ENCODE data around the gene NKRF. TPM values are rescaled to one million over a fixed set of nuclear protein-coding genes. Genes with fewer than 3 reads are reported as not detected.

Gene NKRF
- total RNA-seq, 4 donors from 2014 or later, result 5.1 to 8.3 (median 6.2) TPM

DNA sequence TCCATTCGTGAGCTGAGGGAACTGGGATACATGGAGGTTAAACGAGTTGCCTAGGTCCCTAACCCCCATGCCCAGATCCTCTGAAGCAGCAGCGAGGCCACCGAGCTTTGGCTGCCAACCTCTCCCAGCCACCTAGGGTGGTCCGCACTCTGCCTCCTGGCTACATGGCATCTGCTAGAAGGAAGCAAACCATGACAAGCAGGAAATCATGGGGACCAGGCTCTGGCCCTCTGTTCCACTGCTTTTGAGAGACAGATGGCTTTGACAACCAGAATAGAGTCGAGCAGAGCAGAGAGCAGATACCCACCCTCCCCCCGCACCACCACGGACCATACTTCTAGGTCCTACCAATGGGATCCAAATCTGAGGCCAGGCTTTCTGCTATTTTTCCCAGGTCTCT, 37.5 kb upstream of the NKRF start:
- TF ChIP-seq, protein P1, sequence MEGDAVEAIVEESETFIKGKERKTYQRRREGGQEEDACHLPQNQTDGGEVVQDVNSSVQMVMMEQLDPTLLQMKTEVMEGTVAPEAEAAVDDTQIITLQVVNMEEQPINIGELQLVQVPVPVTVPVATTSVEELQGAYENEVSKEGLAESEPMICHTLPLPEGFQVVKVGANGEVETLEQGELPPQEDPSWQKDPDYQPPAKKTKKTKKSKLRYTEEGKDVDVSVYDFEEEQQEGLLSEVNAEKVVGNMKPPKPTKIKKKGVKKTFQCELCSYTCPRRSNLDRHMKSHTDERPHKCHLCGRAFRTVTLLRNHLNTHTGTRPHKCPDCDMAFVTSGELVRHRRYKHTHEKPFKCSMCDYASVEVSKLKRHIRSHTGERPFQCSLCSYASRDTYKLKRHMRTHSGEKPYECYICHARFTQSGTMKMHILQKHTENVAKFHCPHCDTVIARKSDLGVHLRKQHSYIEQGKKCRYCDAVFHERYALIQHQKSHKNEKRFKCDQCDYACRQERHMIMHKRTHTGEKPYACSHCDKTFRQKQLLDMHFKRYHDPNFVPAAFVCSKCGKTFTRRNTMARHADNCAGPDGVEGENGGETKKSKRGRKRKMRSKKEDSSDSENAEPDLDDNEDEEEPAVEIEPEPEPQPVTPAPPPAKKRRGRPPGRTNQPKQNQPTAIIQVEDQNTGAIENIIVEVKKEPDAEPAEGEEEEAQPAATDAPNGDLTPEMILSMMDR (IDR thresholded peaks at IDR 0.05; ENCODE audit: low read depth), result no peak

DNA sequence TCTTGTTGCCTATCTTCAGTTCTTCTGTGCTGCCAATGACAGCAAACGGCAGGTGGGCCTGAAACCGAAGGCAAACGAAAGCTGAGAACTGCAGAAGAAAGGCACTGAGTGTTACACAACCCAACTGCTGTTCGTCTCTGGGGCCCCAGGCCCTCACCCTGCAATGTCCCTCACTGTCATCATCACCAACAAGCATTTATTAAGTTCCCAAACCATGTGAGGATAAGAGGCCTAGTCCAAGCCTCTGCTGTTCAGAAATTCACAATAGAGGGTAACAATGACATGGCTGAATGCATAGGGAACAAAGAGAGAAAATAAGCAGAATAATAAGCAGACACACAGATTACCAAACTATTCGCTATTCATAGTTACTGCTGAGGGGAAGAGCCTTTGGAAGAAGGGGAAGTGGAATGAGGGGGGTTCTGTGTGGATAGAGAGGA, 34.5 kb upstream of the NKRF start:
- TF ChIP-seq, protein P1 (IDR thresholded peaks at IDR 0.05; ENCODE audit: low read depth), result no peak

DNA sequence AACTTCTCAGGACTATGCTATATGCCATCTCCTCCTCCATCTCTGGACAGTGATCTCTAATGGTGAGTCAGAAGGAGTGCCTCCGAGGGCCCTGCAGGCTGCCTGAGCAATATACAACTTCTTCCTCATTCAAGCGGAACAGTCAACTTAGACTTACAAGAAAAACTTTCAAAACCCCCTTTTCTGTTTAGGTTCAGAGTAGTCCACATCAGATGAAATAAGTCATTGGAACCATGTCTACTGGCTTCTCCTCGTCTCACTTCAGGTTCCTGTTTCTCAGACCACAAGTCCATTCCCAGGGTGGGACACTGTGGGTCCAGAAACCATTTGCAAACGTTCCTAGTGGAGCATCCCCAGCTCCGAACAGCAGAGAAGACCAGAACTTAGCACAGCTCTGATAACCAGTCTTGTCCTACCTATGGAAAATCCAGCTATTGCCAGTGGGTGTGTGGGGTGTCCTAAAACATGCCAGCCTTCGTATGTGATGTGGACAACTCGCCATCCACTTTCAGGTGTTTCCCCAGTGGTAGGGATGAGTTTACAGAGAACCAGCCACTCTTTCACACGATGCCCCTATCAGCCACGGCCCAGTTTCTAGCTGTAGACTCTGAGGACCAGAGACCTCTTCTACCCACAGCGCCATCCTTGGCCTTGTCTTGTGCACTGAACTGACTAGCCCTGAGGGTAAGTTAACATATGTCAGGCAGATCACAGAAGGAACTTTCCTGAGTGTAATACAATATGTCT, 32.7 kb upstream of the NKRF start:
- TF ChIP-seq, protein P1 (IDR thresholded peaks at IDR 0.05; ENCODE audit: low read depth), result no peak

DNA sequence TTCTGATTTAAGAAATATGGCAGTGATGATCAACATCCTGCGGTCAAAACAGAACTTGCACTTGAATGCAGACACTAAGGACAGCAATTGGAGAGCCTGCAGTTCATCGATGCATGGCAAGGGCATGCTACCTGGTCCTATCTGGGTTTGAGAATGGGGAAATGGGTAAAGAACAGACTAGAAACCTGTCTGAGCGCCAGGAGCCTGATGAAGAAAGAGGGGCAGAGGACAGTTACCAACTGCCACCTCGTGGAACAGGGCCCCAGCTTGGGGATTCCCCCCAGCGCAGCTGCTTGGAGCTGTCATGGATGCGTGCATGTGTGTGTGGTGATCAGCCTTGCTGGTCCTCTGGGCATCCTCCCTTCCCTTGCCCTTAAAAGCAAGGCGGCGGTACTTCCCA, 30.2 kb upstream of the NKRF start:
- TF ChIP-seq, protein P1 (IDR thresholded peaks at IDR 0.05; ENCODE audit: low read depth), result no peak

DNA sequence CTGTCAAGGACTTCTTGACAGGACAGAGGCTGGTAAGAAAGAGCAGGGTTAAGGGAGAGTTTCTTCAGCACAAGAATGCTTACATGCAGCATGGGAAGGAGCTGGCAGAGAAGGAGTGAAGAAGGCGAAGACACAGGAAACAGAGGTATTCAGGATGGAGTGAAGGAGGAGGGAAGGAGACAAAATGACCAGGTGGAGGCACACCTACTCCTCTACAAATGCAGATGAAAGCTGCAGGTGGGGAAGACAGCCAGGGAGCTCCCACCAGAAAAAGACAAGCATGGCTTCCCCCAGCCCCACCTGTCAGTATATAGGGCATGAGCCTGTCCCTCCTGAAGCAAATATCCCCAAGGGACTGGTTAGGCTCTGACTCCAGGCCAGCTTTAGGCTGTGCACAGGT, 29.6 kb upstream of the NKRF start:
- TF ChIP-seq, protein P1 (IDR thresholded peaks at IDR 0.05; ENCODE audit: low read depth), result no peak

DNA sequence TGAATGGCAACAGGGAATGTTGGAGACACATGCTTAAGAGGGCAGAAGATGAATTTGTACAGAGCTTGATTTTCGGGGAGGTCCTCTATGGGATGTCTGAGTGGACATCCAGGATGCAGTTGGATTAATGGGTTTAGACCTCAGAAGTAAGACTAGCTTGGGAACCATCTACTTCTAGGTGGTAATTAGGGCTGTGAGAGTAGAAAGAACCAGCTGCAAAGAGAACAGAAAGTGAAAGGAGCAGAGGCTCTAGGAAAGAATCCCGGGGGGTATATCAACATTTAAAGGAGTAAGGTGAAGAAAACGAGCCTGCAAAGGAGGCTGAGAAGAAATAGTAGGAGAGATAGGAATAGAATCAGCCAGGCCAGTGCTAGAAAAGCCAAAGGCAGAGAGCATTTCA, 29.0 kb upstream of the NKRF start:
- TF ChIP-seq, protein P1 (IDR thresholded peaks at IDR 0.05; ENCODE audit: low read depth), result no peak

DNA sequence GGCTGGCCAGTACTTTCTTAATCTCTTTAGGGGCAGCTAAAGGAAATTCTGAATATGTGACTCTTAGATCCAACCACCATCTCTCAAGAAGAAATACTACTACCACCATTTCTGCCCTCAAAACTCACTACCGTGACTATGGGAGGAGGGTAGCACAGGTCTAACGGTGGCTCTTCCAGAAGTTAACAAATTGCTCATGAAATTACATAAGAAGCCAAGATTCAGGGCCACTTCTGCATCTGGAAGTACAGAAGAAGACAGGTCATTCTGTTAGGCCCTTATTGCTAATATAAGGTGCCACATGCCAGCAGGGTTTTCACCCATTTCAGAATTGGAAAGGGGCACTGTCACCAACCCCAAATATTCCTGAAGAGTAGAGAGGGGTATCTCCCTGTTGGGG, 19.6 kb upstream of the NKRF start:
- TF ChIP-seq, protein P1 (IDR thresholded peaks at IDR 0.05; ENCODE audit: low read depth), result no peak

Data from subcutaneous adipose tissue (tissue), 4 donors.